ENCODE measurements around the gene C1orf74. TPM values are rescaled to one million over a fixed set of nuclear protein-coding genes. Genes with fewer than 3 reads are reported as not detected.
A peak's percentile ranks its signal among the peaks of the same experiment; 100 is the strongest.
"Not testable (repeated sequence)": the region's sequence is repeated elsewhere in the genome, so short reads cannot be mapped to it uniquely, and the experiment has no call there.

C1orf74 gene
- total RNA-seq, 1 donor from 2014 or later = 3.5 TPM

DNA sequence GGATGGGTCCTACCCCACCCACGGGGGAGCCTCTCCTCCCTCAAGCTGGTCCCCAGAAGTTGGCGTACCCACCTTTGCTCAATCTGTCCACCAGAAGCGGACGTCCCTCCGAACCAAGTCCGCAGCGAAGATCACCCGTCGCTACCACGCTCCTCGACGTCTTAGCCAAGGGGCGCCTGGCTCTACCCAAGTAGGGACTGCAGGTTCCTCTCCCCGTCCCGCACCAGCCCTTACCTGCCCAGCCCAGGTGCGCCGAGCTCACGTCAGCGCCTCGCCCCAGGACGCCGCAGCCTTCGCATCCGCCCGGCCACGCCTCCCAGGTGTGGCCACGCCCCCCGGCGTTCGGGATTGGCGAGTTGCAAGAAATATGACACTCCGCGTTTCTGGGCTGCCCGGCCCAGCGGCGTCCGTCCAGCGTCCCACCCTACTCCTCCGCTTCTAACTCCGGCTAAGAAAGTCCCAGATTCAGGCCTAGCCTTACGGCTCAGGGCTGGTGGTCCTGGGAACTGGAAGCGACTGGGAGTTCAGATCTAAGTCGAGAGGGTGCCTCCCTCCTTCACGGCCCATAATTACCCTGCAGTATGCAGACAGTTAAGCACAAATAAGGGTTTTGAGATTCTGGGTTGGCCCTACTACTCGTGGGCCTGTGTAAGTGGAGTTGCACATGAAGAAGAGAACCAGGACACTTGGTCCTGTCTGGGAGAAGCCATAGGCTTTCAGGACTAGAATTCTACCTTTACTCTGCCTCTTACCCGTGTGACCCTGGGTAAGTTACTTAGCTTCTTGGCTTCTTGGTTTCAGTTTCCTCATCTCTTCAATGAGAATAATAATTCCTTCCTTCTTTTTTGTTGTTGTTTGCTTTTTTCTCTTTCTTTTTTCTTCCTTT lies 21.8 kb upstream of the C1orf74 start, which contains the start of gene IRF6:
IRF6 (minus strand) TSS at position 268 of the 886 bp plus-strand sequence. CDS start 4,729 bp downstream, outside the sequence.
- peak; percentile 95 for DNase-seq (ENCODE audit: low spot score)

DNA sequence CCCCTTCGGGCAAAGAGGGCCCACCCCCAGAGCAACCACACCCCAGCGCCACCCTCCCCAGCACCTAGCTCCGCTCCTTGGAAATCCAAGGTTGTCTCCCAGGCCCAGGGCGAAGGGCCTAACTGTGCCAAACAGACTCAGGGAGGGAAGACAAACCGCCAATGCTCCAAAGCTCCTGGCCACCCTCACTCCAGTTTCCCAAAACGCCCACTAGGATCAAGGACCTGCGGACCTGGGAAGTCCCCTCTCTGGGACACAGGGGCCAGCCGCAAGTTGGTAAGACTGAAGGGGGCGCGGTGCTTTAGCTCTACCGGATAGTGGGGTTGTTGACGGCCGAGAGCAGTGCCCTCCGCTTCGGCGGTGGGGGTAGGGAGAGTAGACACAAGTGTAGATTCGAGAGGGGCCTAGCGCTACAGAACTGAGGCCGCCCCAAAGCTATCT lies 21.0 kb upstream of the C1orf74 start:
- no peak for DNase-seq (ENCODE audit: low spot score)

DNA sequence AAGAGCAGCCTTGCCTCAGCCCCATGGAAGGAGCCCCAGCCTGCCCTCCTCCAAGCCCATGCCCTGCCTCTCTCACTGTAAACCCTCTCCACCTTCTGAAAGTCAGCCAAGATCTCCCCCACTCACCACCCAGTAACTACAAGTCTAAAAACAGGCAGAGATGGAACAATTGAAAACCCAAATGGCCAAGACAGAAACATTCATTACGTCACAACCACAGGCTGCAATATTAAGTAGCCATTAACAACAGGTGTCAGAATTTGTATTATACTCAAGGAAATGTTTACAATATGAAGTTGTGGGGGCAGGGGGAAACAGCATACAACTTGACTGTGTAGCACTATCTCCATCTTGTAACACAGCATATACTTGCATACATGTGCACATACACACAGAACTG lies 19.2 kb upstream of the C1orf74 start:
- no peak for DNase-seq (ENCODE audit: low spot score)

DNA sequence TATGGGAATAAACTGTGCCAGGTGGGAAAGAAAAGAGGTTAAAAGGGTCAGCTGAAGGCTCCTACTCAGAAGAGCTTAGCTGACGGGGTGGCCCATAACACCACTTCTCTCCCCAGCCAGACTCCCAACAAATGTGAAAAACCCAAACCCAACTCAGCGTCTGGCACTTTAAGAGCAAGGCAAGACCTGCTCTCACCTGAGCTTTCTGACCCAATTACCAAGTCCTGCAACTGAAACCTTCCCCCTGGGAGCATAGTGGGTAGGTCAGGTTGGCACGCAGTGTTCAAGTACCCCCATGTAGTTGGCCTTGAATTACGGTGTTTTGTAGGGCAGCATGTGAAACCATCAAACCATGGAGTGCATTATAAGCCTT lies 18.4 kb upstream of the C1orf74 start:
- no peak for DNase-seq (ENCODE audit: low spot score)

DNA sequence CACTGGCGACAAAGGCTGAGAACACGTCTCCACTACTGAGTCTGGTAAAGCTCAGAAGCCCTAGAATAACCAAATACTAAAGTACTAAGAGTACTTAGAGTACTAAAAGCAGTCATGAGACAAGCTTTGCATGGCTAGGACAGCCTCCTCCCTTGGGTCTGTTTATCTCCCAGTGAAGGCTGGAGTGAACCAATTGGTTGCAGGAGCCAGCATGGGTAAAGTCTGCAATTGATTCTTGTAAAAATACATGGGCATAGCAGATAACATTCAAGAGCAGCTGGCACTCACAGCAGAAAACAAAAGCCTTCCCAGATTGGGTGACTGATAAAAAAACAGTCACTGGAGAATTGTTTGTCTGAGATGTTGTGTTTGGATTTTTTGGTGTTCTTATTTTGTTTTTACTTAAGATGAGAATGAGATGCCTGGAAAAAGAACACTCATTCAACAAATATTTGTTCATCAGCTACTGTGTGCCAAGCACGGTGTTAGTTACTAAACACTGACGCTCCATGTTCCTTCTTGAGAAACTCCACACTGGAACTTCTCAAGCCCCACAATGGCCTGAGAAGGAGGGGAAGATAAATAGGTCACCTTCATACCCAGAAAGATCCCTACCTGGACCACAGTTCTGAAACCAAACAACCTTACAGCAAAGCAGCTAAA lies 17.9 kb upstream of the C1orf74 start:
- DNase-seq (ENCODE audit: low spot score) = no peak

DNA sequence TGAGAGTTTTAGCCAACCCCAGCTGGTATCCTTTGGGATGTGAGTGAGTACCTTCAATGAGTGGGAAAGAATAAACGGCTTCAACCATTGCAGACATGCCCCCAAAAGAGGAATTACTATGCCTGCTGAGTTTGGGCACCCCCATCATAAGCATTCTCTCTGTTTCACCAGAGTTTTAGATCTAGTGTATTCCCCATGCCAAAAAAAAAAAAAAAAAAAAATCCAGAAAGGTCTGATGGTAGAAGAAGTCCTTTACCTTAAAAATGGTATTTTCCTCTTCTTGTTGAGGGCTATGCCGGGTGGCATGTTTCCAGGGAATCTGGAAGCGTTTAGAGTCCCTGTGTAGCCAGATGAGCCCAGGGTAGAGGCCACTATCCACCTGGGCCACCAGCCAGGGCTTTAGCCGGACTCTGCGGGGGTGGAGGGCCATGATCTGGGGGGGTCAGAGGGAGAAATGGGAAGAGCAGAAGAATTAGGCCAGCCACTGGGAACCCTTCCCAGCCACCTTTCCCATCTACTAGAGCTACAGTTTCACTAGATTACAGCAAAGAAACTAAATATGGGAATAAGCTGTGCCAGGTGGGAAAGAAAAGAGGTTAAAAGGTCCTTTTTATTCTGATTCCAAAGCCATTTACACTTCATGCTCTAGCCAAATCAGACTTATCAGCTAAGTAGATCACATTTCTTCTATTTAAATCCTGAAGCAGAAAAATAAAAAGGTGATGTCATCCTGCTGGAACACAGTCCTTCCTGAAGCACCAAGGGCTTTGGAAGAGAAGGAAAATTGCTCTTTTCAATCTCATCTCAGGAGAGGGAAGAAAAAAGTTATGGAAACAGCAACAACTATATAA lies 16.9 kb upstream of the C1orf74 start:
- no peak for DNase-seq (ENCODE audit: low spot score)

DNA sequence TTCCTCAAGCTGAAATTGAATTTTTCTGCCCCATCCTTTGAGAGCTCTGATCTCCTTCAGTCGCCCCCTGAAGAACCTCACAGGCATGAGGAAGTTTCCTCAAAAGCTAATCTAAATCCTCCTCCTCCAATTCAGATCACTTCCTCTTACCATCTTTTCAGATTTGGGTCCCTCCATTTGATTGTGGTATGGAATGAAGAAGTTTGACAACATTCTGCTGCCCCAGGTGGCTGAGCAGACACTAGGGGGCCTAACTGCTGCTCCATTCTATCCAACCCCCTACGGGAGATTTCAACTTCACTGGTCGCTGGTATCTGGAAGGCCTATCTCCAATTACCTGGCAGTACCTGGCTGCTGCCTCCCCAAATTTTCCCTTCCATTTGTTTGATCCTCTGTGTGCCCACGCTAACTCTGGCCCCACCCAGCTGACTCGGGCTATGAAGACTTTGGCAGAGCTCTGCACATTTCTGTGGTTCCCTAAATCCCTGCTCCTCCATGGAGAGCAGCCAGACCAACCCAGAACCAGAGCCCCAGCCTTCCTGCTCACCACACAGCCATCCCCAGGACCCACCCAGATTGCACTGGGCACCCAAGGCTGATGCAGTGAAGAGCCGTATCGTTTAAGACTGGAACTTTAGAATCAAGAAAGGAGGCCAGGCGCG lies 13.8 kb upstream of the C1orf74 start:
- no peak for DNase-seq (ENCODE audit: low spot score)

DNA sequence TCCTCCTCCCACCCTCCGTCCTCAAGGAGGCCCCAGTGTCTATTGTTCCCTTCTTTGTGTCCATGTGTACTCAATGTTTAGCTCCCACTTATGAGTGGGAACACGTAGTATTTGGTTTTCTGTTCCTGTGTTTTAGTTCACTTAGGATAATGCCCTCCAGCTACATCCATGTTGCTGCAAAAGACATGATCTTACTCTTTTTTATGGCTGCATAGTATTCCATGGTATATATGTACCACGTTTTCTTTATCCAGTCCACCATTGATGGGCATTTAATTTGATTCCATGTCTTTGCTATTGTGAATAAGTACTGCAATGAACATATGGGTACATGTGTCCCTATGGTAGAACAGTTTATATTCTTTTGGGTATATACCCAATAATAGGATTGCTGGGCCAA lies 9.4 kb upstream of the C1orf74 start:
- DNase-seq (ENCODE audit: low spot score) = not testable (repeated sequence)

DNA sequence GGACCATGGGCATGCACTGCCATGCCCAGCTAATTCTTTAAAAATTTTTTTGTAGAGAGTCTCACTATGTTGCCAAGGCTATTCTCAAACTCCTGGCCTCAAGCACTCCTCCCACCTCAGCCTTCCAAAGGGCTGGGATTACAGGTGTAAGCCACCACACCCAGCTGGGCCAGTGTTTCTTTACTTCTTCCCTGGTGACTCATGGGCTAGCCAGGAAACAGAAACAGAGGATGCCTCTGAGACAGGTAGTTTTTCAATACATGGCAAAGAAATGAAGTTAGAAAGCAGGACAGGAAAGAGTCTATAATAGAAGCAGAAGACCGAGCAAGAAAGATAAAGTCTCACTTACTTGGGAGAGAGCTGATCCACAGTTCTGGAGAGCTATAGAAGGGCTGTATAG lies 7.6 kb upstream of the C1orf74 start:
- DNase-seq (ENCODE audit: low spot score) = no peak

DNA sequence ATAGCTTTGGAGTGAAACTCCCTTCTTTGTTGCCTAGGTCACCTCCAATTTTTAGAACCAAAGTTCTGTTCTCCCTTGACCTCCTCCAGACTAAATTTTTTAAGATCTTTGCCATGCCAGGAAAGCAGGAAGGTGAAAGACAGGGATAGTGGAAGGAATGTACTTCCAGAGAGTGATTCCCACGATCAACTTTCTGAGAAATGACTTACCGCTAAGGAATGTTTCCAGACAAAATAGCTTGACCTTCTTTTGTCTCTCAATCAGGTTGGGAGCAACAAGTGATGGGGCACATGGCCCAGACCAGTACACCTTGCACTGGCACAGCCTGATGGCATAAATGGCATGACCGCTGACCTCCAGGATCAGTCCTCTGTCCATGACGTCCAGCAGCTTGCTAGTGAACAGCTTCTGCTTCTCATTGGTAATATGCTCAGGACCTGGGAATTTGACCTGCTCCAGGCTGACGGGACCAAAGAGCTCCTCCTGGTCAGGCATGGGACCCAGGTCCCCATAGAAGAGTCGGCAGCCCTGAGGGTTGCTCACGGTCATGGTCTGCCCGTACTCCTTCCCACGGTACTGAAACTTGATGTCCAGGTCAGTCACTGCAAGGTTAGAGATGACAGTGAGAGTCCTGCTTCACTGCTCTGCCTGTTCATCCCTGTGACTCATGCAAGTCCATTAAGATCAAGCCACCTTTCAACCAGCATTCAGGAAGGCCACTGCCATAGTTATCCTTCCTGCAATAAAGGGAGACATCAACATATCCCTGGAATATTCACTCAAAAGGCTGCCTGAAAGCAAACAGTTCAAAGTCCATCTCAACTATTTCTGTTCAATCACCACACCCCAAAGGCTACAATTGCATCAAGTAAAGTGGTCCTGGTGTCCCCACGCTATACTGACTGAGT lies 6.2 kb upstream of the C1orf74 start:
- DNase-seq (ENCODE audit: low spot score) = no peak

DNA sequence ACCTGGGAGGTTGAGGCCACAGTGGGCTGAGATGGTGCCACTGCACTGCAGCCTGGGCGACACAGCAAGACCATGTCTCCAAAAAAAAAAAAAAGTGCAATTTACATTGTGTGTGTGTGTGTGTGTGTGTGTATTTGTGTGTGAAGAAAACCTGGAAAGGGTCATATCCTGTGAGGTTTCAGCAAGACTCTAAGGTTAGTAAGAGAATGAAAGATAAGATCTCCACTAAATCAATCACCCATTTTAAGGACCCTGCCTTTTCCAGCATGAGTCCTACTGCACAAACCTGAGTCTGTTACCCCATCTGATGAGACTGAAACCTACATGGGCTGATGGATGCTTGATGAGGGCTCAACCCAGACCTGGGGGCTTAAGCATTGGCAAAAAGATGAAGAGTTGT lies 4.9 kb upstream of the C1orf74 start:
- DNase-seq (ENCODE audit: low spot score) = no peak

DNA sequence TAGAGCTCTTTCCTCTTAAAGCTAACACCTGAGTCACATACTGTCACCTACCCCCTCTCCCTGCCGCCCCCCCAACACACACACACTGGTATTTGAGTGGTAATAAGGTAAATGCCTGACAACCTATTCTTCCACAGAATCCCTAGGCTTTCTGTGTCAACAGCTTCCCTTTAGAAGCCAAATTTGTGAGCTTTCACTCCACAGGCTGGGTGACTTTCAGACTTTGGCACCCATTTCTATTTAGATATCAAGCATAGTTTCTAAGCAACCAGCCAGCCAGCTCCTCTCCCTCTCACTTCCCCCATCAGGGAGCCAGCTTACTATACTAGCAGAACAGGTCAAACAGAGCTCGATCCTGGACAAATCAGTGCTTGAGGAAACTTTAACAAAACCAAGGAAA lies 3.2 kb upstream of the C1orf74 start:
- peak; percentile 72 for DNase-seq (ENCODE audit: low spot score)

DNA sequence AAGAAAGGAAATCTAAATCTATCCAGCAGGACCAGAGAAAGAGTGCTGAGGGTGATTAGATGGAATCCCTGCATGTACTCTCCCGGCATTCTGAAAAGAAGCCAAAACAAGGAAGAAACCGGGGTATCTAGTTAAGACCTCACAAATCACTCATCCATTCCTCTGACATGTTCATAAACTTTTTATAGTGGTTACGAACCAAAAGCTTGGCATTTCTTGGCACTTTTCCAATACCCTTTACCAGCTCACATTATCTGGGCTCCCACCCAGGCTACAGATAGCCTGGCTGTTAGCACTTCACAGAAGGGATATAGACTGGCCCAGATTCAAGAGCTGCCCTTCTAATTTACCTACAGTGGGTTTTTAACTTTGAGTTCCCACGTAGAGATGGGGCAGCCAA lies 1.8 kb upstream of the C1orf74 start:
- DNase-seq (ENCODE audit: low spot score) = no peak

DNA sequence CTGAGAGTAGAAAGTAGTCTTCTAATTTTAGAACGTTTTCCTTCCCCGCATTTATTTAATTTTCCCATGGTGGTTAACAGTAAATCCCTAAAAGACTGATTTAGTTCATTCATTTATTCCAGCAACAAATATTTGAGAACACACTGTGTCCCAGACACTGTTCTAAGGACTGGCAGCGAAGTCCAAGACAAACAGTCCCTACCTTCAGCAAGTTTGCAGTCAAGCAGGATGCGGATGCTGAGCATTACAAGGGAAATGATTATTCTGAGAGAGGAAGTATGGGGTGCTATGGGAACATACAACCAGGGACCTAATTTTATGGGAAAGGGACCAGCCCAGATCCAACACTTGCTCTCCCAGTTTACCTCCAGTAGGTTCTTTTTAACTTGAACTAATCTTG lies 1.2 kb upstream of the C1orf74 start:
- no peak for DNase-seq (ENCODE audit: low spot score)

DNA sequence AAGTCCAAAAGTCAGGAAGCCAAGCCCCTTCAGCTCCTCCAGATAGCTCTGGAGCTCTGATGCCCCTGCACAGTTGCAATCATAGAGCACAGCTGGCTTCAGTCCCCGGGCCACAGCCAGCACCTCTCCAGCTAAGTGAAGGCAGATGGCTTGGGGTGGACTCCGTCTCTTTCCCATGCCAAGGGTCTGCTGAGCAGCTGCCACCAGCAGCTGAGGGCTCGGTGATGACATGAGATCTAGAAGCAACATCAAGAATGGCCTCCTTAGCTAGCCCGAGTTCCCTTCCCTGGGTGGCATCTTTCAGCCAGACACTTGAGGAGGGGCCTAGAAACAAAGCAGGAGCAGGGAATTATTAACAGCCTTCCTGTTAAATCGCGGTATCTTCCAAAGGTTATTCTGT lies 973 bp downstream of the C1orf74 start:
- DNase-seq (ENCODE audit: low spot score) = no peak

DNA sequence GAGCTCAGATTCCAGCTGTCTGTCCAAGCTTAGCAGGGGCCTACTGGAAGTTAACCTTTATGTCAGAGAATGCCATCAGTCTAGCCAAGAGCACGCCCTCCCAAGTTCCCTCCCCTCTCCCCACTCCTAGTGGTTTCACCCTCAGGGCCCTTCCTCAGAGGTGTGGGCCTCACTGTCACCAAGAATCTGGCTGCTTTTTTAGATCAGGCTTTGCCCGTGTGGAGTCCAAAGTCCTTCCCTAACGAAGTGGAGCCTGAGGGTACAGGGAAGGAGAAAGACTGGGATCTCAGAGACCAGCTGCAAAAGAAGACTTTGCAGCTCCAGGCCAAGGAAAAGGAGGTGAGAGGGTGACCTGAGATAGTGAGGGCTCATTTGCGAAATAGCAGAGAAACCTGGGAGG lies 4.1 kb downstream of the C1orf74 start:
- DNase-seq (ENCODE audit: low spot score) = no peak

DNA sequence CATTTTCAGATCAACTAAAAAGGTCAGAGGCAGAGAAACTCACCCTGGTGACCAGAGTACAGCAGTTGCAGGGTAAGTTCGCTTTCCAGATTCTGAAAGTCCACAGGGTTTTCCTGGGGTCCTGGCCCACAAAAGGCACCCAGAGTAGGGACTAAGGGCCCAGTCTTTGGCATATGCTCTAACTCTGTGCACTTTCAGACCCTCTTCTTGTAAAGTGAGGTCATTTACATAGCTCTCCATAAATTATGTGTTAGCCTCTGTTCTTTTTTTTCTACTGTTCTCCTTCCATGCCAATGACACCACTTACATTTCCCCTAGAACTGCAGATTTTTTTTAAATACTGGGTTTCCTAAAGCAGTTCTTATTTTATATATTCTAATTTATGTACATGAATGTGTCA lies 6.3 kb downstream of the C1orf74 start:
- no peak for DNase-seq (ENCODE audit: low spot score)

DNA sequence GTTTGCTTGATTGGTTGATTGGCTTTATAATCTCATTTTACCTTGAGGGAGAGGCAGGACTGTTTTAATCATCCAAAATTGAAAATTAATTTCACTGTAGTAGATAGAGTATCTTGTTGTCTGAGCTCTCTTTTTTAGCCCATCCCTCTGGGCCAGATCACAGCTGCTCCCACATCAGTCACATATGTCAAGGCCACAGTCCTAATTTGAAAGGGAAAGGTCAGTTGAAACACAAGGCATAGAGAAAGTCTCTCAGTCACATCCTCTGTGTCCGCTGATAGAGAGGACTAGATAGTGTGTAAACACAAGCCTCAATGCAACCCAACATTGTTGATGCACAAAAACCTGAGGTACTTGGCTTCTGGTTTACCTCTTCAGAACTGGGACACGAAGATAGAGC lies 6.8 kb downstream of the C1orf74 start:
- DNase-seq (ENCODE audit: low spot score) = no peak

DNA sequence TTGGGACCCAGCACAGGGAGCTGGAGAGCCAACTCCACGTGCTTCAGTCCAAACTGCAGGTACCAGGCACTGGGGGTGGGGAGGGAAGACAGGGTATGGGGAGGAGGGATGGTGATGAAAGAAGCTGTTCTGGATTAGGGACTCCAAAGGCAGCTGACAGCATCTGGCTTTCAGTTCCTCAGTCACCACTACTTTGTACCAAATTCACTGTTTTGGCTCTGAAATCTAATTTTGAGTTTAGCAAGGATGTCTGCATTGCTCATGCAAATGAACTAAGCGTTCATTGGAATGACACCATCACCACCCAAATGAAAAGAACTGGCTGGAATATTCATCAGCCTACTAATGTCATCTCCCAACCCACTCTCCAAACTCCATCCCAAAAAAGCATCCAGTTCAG lies 8.7 kb downstream of the C1orf74 start:
- DNase-seq (ENCODE audit: low spot score) = no peak

DNA sequence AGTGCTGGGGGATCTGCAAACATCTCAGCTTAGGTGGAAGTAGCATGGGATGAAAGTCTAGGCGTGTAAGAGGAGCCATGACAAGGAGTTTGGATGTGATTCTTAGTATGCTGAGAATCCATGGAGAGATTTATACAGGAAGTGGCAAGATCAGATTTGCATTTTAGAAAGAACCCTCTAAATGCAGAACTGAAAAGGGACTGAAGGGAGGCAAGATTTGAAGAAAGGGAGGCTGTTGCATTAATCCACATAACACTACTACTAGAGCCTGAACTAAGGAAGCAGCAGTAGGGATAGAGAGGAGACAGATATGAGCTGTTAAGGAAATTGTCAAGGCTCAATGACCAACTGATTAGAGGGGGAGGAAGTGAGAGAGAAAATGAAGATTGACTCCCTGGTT lies 9.8 kb downstream of the C1orf74 start:
- DNase-seq (ENCODE audit: low spot score) = no peak

DNA sequence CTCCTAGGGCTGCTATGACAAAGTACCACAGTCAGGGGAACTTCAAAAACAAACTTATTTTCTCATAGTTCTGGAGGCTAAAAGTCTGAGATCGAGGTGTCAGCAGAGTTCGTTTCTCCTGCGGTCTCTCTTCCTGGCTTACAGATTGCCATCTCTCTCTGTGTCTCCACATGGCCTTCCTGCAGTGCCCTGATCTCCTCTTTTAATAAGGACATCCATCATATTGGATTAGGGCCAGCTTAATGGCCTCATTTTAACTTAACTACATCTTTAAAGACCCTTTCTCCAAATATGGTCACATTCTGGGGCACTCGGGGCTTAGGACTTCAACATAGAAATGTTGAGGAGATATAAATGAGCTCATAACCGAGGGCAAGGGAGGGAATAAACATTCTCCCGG lies 12.2 kb downstream of the C1orf74 start:
- no peak for DNase-seq (ENCODE audit: low spot score)
